Mesothelial cell of epicardium (in vitro differentiated cells): ENCODE results near the gene GPR32. TPM values are rescaled to one million over a fixed set of nuclear protein-coding genes. Genes with fewer than 3 reads are reported as not detected.
"Not testable (repeated sequence)": the region's sequence is repeated elsewhere in the genome, so short reads cannot be mapped to it uniquely, and the experiment has no call there.

ENCODE experiments used
- DNase-seq, 2 experiments: peaks; one replicate each; pipeline ENCODE4 v3.0.0; 2021; ENCODE audit warnings: low spot score in 2 of 2; ENCODE audit not compliant: unreplicated experiment in 2 of 2
- H3K27ac Mint-ChIP-seq: 2 replicates; pipeline ENCODE4 v1.8.0; 2021; ENCODE audit warnings: mixed read lengths
- H3K27me3 Mint-ChIP-seq: 2 replicates; pipeline ENCODE4 v1.8.0; 2021; ENCODE audit warnings: low read depth, mixed read lengths
- H3K36me3 Mint-ChIP-seq: 2 replicates; pipeline ENCODE4 v1.8.0; 2021; ENCODE audit warnings: mixed read lengths
- H3K4me1 Mint-ChIP-seq: 2 replicates; pipeline ENCODE4 v1.8.0; 2021; ENCODE audit warnings: mixed read lengths
- H3K4me3 Mint-ChIP-seq: 2 replicates; pipeline ENCODE4 v1.8.0; 2021; ENCODE audit warnings: mild to moderate bottlenecking, moderate library complexity, mixed read lengths
- H3K9me3 Mint-ChIP-seq: 2 replicates; pipeline ENCODE4 v1.8.0; 2021; ENCODE audit warnings: mixed read lengths
- CTCF ChIP-seq: fragments of 200-600 bp; sonication (generic); IDR thresholded peaks from one replicate; pipeline ENCODE4 v1.5.0; 2021; ENCODE audit warnings: antibody characterized with exemption; ENCODE audit not compliant: unreplicated experiment
- total RNA-seq: library from RNA; stranded (reverse); gene quantifications from 3 replicates; pipeline ENCODE4 v1.2.1, GENCODE V29; 2021

GPR32 gene
- total RNA-seq, 1 donor from 2014 or later: not detected

DNA sequence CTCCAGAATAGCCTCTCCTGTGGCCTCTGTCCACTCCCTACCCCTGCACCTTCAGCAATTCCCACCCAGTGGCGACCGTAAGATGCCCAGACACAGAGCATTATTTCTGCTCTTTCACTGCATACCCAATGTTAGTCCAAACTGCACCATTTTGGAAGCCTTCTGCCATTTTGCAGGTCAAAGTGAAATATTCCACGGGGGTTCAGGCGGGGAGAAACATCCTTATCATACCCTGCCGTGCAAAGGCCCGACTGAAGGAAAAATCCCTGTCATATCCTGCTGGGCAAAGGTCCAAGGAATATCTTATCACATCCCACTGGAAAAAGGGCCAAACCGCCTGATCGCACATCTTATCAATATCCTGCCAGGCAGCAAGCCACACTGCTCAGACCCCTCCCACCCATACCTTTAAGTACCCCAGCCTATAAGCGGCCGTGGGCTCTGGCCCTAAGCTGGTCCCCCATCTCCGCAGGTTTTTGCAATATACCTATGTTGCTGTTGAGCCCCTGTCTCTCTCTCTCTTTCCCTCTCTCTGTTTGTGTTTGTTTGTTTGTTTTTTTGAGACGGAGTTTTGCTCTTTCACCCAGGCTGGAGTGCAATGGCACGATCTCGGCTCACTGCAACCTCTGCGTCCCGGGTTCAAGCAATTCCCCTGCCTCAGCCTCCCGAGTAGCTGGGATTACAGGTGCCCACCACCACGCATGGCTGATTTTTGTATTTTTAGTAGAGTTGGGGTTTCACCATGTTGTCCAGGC is 28.9 kb upstream of the GPR32 start:
- TF ChIP-seq CTCF: no peak
- Mint-ChIP-seq H3K27me3 (peaks cover 64% of the 10 kb centered on the region), H3K27ac (no peak overlapping the region), H3K9me3 (no peaks in the 10 kb centered on the region), H3K4me3 (no peak overlapping the region), H3K36me3 (no peaks in the 10 kb centered on the region), H3K4me1 (no peaks in the 10 kb centered on the region)
- DNase-seq: no peak

DNA sequence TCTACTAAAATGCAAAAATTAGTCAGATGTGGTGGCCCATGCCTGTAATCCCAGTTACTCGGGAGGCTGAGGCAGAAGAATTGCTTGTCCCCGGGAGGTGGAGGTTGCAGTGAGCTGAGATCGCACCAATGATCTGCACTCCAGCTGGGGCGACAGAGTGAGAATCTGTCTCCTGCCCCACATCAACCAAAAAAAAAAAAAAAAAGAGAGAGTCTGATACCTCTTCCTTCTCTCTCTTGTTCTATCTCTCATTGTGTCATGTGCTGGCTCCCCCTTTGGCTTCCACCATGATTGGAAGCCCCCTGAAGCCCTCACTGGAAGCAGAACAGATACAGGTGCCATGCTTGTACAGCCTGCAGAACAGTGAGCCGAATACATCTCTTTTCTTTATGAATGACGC is 26.7 kb upstream of the GPR32 start:
- H3K27me3 Mint-ChIP-seq: peaks cover 49% of the 10 kb centered on the region
- H3K4me3 Mint-ChIP-seq: no peak overlapping the region
- DNase-seq: no peak
- no peaks in the 10 kb centered on the region for H3K9me3 Mint-ChIP-seq
- TF ChIP-seq CTCF: no peak
- no peak overlapping the region for H3K27ac Mint-ChIP-seq
- H3K36me3 Mint-ChIP-seq: no peaks in the 10 kb centered on the region
- H3K4me1 Mint-ChIP-seq: no peaks in the 10 kb centered on the region

DNA sequence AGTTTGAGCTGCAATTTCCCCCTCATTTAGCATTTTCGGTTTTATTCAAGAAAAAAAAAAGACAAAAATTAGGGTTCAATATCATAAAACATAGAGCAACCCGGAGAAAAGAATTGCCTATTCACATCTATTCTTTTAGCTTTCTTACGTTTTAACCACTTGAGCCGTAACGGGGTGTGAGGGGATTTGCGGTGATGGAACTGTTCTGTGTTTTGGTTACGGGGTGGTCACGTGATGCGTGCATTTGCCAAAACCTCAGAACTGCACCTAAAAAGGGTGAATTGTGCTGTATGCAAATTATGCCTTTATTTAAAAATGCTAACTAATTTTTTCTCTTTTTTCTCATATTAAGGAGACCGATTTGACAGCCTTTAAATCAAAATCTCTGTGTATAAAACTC is 25.0 kb upstream of the GPR32 start:
- Mint-ChIP-seq H3K4me1 (peaks cover 6% of the 10 kb centered on the region), H3K4me3 (no peak overlapping the region), H3K9me3 (no peaks in the 10 kb centered on the region), H3K27ac (no peak overlapping the region), H3K36me3 (no peaks in the 10 kb centered on the region), H3K27me3 (peaks cover 32% of the 10 kb centered on the region)
- no peak for DNase-seq
- no peak for TF ChIP-seq CTCF

- not testable (repeated sequence) for H3K4me3 Mint-ChIP-seq, H3K36me3 Mint-ChIP-seq, DNase-seq, H3K27ac Mint-ChIP-seq, H3K4me1 Mint-ChIP-seq, H3K9me3 Mint-ChIP-seq
- H3K27me3 Mint-ChIP-seq: peaks cover 21% of the 10 kb centered on the region
Observed at GRCh38 chr19:50747141-50747540, 23.1 kb upstream of the GPR32 start.

GRCh38 chr19:50749490-50749889 is 20.8 kb upstream of the GPR32 start:
- peaks cover 6% of the 10 kb centered on the region for H3K4me1 Mint-ChIP-seq
- no peaks in the 10 kb centered on the region for H3K36me3 Mint-ChIP-seq
- no peaks in the 10 kb centered on the region for H3K9me3 Mint-ChIP-seq
- no peak for TF ChIP-seq CTCF
- peaks cover 26% of the 10 kb centered on the region for H3K27me3 Mint-ChIP-seq
- no peak overlapping the region for H3K27ac Mint-ChIP-seq
- no peak overlapping the region for H3K4me3 Mint-ChIP-seq
- DNase-seq: no peak

DNA sequence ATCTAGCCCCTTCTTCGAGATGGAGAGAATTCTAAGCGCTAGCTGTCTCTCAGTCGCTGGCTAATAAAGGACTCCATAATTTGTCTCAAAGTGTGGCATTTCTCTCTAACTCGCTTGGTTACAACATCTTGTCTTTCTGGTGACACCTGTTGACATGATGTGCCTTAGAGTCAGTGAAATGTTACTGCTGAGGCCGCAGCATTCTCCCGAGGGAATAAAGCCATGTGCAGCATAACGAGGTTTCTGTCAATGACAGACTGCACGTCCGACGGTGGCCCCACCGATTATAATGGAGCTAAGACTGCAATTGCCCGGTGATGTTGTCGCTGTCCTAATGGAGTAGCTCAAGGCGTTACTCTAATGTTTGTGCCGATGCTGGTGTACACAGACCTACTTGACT is 20.3 kb upstream of the GPR32 start:
- Mint-ChIP-seq H3K4me1 (peaks cover 6% of the 10 kb centered on the region), H3K27me3 (peaks cover 29% of the 10 kb centered on the region)
- TF ChIP-seq CTCF: no peak

More for the DNA sequence above, 20.3 kb upstream of the GPR32 start:
- H3K27ac Mint-ChIP-seq: no peak overlapping the region
- H3K4me3 Mint-ChIP-seq: no peak overlapping the region
- no peaks in the 10 kb centered on the region for H3K9me3 Mint-ChIP-seq
- no peak for DNase-seq
- no peaks in the 10 kb centered on the region for H3K36me3 Mint-ChIP-seq
